ENCODE measurements around the gene ZBTB20.

The ZBTB20 gene

GRCh38 chr3:114383875-114384557 is 763.1 kb downstream of the ZBTB20 start:
- DNase-seq = peak; percentile 78

- peak; percentile 81 for DNase-seq
These were observed 766.8 kb downstream of the ZBTB20 start for GRCh38 chr3:114380233-114380651.

GRCh38 chr3:114379266-114379665 is 767.8 kb downstream of the ZBTB20 start:
- peak; percentile 32 for DNase-seq

GRCh38 chr3:114378760-114379159 is 768.3 kb downstream of the ZBTB20 start:
- DNase-seq = no peak

- peak; percentile 14 for DNase-seq
These were observed 769.7 kb downstream of the ZBTB20 start for GRCh38 chr3:114377426-114377825.

- DNase-seq = no peak
These were observed 770.4 kb downstream of the ZBTB20 start for GRCh38 chr3:114376516-114377185.

- peak; percentile 30 for DNase-seq
These were observed 771.3 kb downstream of the ZBTB20 start for GRCh38 chr3:114375608-114376421.

GRCh38 chr3:114374433-114374990 is 772.6 kb downstream of the ZBTB20 start:
- DNase-seq = no peak

GRCh38 chr3:114370537-114371174 is 776.4 kb downstream of the ZBTB20 start:
- DNase-seq = no peak

- DNase-seq = no peak
These were observed 781.2 kb downstream of the ZBTB20 start for GRCh38 chr3:114365909-114366308.

GRCh38 chr3:114364806-114365654 is 782.1 kb downstream of the ZBTB20 start:
- DNase-seq = no peak

GRCh38 chr3:114363554-114364202 is 783.4 kb downstream of the ZBTB20 start:
- peak; percentile 75 for DNase-seq

GRCh38 chr3:114362815-114363214 is 784.3 kb downstream of the ZBTB20 start:
- DNase-seq = peak; percentile 34

GRCh38 chr3:114361391-114361790 is 785.7 kb downstream of the ZBTB20 start:
- DNase-seq = no peak

GRCh38 chr3:114356525-114356924 is 790.6 kb downstream of the ZBTB20 start:
- no peak for DNase-seq

GRCh38 chr3:114356066-114356465 is 791.0 kb downstream of the ZBTB20 start:
- no peak for DNase-seq

- no peak for DNase-seq
These were observed 791.4 kb downstream of the ZBTB20 start for GRCh38 chr3:114355653-114356052.

GRCh38 chr3:114351822-114352145 is 795.3 kb downstream of the ZBTB20 start:
- DNase-seq = no peak

GRCh38 chr3:114351123-114351821 is 795.8 kb downstream of the ZBTB20 start:
- DNase-seq = no peak

- no peak for DNase-seq
These were observed 796.4 kb downstream of the ZBTB20 start for GRCh38 chr3:114350690-114351089.

- DNase-seq = no peak
These were observed 796.8 kb downstream of the ZBTB20 start for GRCh38 chr3:114350271-114350670.

Measured in fibroblast of skin of right quadriceps (primary cell).